ENCODE data around the gene ACSM6.
A peak's percentile ranks its signal among the peaks of the same experiment; 100 is the strongest.

The ACSM6 gene

DNA sequence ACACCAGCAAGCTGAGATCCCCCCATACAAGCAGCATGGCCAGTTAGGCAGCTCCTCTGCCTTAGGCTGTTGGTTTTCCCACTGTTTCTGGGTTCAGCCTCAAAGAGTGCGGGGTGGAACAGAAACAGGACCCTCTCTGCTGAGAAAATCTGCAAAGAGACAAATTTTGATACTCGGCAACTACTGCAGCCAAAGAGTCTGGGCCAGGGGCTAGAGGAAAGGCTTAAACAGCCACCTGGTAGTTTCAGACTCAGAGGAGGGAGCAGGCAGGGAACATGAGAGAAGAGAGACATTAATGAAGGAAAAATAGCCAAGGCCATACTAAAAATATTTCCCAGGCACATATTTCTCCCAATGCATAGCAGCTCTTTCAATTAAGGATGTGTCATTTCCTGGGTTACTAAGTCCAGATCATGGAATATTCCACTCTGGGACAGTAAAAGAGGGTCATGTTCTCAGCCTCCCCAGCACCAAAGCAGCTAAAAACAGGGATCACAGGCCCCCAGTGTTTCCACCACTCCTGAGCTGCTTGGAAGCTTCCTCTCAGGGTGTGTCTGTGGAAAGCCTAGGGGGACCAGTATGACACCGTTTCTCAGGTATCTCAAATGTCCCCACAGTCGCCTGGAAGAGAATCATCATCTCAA lies 67.0 kb downstream of the ACSM6 start:
- TF ChIP-seq, protein P1, sequence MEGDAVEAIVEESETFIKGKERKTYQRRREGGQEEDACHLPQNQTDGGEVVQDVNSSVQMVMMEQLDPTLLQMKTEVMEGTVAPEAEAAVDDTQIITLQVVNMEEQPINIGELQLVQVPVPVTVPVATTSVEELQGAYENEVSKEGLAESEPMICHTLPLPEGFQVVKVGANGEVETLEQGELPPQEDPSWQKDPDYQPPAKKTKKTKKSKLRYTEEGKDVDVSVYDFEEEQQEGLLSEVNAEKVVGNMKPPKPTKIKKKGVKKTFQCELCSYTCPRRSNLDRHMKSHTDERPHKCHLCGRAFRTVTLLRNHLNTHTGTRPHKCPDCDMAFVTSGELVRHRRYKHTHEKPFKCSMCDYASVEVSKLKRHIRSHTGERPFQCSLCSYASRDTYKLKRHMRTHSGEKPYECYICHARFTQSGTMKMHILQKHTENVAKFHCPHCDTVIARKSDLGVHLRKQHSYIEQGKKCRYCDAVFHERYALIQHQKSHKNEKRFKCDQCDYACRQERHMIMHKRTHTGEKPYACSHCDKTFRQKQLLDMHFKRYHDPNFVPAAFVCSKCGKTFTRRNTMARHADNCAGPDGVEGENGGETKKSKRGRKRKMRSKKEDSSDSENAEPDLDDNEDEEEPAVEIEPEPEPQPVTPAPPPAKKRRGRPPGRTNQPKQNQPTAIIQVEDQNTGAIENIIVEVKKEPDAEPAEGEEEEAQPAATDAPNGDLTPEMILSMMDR (IDR thresholded peaks at IDR 0.05; ENCODE audit: low read depth, low read length) = no peak
- H3K4me3 ChIP-seq (replicated peaks in 1 of 2; ENCODE audit: low read depth in 2 of 2, low read length in 2 of 2) = no peak overlapping the region

DNA sequence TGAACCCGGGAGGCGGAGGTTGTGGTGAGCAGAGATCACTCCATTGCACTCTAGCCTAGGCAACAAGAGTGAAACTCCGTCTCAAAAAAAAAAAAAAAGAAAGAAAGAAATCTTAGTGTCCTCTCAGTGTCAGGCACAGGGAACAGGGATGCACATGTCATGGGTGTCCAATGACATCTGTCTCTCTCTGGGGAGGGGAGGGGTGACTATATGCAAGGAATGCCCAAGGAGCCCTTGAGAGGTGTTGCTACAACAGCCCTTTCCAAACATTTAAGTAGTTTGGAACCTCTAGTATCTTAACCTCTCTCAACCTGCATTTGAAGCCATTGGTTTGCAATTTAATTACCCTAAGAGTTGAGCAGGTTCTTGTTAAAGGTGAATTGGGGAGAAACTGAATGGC lies 67.9 kb downstream of the ACSM6 start:
- H3K4me3 ChIP-seq (replicated peaks in 1 of 2; ENCODE audit: low read depth in 2 of 2, low read length in 2 of 2) = no peak overlapping the region
- TF ChIP-seq, protein P1 (IDR thresholded peaks at IDR 0.05; ENCODE audit: low read depth, low read length) = no peak
- DNase-seq (ENCODE audit: low read depth in 2 of 2) = no peak

More for the DNA sequence above, 67.0 kb downstream of the ACSM6 start:
- DNase-seq (ENCODE audit: low read depth in 2 of 2) = peak; percentile 32 to 81

DNA sequence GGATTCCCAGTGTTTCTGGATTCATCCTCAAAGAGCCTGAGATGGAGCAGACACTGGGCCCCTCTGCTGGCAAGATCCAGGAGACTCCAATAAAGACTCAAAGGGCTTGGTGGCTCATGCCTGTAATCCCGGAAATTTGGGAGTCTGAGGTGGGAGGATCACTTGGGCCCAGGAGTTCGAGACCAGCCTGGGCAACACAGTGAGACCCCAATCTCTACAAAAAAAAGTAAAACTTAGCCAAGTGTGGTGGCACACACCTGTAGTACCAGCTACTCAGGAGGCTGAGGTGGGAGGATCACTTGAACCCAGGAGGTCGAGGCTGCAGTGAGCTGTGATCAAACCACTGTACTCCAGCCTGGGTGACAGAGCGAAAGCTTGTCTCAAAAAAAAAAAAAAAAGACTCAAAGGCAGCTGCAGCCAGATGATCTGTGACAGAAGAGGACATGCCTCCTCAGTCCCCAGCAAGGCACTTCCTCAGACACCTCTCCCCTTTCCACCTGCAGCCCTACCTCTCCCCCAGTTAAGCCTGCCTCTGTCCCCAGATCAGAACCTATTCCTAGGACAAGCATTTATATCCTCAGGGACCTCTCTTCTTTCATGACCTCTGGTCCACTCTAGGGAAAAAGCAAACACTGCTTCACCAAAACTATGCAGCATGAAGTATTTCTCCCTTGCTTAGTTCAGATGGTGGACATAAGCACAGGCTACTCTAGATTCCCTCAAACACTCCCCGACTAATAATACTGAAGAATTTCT lies 68.9 kb downstream of the ACSM6 start:
- TF ChIP-seq, protein P1 (IDR thresholded peaks at IDR 0.05; ENCODE audit: low read depth, low read length) = no peak
- DNase-seq (ENCODE audit: low read depth in 2 of 2) = no peak
- H3K4me3 ChIP-seq (replicated peaks in 1 of 2; ENCODE audit: low read depth in 2 of 2, low read length in 2 of 2) = no peak overlapping the region

DNA sequence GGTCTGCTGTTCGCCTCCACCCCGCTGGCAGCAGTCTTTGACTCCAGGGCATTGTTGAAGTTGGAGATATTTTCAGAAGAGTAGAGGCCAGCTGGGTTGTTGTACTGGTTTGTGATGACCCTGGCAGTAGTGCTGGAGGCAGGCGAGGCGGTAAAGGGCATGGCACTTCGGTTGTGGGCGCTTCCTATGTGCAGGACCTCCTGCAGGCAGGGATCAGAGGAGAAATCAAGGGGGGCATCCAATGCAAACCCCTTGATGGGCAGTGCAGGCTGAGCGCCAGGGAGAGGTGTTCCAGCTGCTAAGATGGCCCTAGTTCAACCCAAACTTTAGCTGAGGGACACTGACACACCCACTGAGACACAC lies 69.8 kb downstream of the ACSM6 start:
- TF ChIP-seq, protein P1 (IDR thresholded peaks at IDR 0.05; ENCODE audit: low read depth, low read length) = no peak
- no peak for DNase-seq (ENCODE audit: low read depth in 2 of 2)
- H3K4me3 ChIP-seq (replicated peaks in 1 of 2; ENCODE audit: low read depth in 2 of 2, low read length in 2 of 2) = no peak overlapping the region

DNA sequence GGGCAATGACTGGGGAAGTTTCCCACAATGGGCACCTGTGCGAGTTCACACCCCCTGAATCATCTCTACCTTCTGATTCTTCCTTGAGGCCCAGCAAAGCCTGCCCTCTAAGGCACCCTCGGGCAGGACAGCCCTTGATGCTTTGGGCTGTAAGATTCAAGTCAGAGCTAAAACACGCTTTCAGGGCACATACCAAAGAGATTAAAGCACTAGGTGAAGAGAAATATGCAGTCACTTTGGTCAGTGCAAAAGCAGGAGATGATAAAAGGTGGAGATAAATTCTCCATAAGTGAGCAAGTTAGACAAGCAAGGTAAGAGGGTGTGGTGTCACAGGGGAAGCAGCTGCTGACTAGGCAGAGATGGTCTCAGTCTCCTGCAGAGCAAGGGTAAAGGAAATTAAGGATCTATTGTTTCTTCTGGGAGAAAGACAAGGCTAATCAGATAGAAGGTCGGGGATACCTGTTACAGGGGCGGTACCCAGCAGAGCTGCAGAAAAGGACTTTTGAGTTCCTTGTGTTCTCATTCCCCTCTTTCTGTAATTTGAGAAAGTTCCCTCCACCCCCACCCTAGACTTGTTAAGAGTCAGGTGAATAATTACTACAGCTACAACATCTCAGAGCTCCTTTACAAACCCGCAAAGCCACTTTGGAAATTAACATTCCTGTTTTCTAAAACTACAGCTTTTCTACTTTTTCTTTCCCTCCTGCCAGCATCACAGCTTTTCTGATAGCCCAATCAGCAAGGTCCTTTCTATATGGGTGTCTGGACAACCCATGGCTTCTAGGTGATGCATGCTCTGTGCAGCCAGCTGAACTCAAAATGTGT lies 70.4 kb downstream of the ACSM6 start:
- no peak for DNase-seq (ENCODE audit: low read depth in 2 of 2)
- TF ChIP-seq, protein P1 (IDR thresholded peaks at IDR 0.05; ENCODE audit: low read depth, low read length) = no peak
- H3K4me3 ChIP-seq (replicated peaks in 1 of 2; ENCODE audit: low read depth in 2 of 2, low read length in 2 of 2) = no peak overlapping the region

DNA sequence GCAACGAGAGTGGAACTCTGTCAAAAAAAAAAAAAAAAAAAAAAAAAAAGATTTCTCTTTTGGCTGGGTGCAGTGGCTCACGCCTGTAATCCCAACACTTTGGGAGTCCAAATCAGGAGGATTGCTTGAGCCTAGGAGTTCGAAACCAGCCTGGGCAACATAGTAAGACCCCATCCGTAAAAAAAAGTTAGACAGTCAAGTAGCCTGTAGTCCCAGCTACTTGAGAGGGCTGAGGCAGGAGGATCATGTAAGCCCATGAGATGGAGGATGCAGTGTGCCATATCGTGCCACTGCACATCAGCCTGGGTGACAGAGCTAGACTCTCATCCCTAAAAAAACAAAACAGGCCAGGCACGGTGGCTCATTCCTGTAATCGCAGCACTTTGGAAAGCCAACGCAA lies 71.5 kb downstream of the ACSM6 start:
- DNase-seq (ENCODE audit: low read depth in 2 of 2) = no peak
- TF ChIP-seq, protein P1 (IDR thresholded peaks at IDR 0.05; ENCODE audit: low read depth, low read length) = no peak
- H3K4me3 ChIP-seq (replicated peaks in 1 of 2; ENCODE audit: low read depth in 2 of 2, low read length in 2 of 2) = no peak overlapping the region
